Neutrophil (primary cell): Measurements from ENCODE around the gene UQCRC2.

Experiments
- H3K27ac ChIP-seq: fragments of 200-600 bp; sonication (generic); 2 replicates; pipeline ENCODE4 v1.5.1; 2016; ENCODE audit warnings: mild to moderate bottlenecking, moderate library complexity
- H3K27me3 ChIP-seq: fragments of 200-600 bp; sonication (generic); 2 replicates; pipeline ENCODE4 v1.6.0; 2016; ENCODE audit warnings: mild to moderate bottlenecking
- H3K36me3 ChIP-seq: fragments of 200-600 bp; sonication (generic); 2 replicates; pipeline ENCODE4 v1.5.1; 2017
- H3K4me1 ChIP-seq, 2 experiments: fragments of 200-600 bp in 1 of 2; sonication (generic) in 1 of 2; 1 replicate in 1 of 2; 2 replicates in 1 of 2; pipeline versions ENCODE4 v1.5.1 to v1.6.1; 2013 to 2016; ENCODE audit warnings: low read depth in 1 of 2, low read length in 1 of 2, mild to moderate bottlenecking in 1 of 2, moderate library complexity in 1 of 2; ENCODE audit not compliant: control insufficient read depth in 1 of 2, insufficient read depth in 1 of 2
- H3K4me3 ChIP-seq, 2 experiments: fragments of 200-600 bp in 1 of 2; sonication (generic) in 1 of 2; 1 replicate in 1 of 2; 2 replicates in 1 of 2; pipeline ENCODE4 v1.5.1; 2013 to 2016; ENCODE audit warnings: low read depth in 1 of 2, low read length in 1 of 2, mild to moderate bottlenecking in 1 of 2, moderate library complexity in 1 of 2
- H3K9me3 ChIP-seq: fragments of 200-600 bp; sonication (generic); 2 replicates; pipeline ENCODE4 v1.5.1; 2016
- CTCF ChIP-seq: fragments of 200-600 bp; sonication (generic); IDR thresholded peaks from 2 replicates; pipeline ENCODE4 v1.5.1; 2016; ENCODE audit warnings: antibody characterized with exemption

Gene UQCRC2

GRCh38 chr16:22027633-22028032, 74.5 kb downstream of the UQCRC2 start:
- H3K27ac ChIP-seq = no peak overlapping the region
- no peaks in the 10 kb centered on the region for H3K36me3 ChIP-seq
- H3K4me3 ChIP-seq = no peak overlapping the region
- no peak for TF ChIP-seq CTCF
- no peaks in the 10 kb centered on the region for H3K27me3 ChIP-seq
- H3K9me3 ChIP-seq = no peaks in the 10 kb centered on the region
- no peaks in the 10 kb centered on the region for H3K4me1 ChIP-seq

GRCh38 chr16:22029632-22030031, 76.5 kb downstream of the UQCRC2 start:
- Histone ChIP-seq H3K9me3 (no peaks in the 10 kb centered on the region), H3K4me1 (no peaks in the 10 kb centered on the region), H3K27ac (no peak overlapping the region), H3K4me3 (no peak overlapping the region), H3K27me3 (no peaks in the 10 kb centered on the region), H3K36me3 (no peaks in the 10 kb centered on the region)
- TF ChIP-seq CTCF = no peak

GRCh38 chr16:22030087-22030812, 77.1 kb downstream of the UQCRC2 start:
- TF ChIP-seq CTCF = no peak
- H3K27ac ChIP-seq = no peak overlapping the region

GRCh38 chr16:22031483-22032083, 78.4 kb downstream of the UQCRC2 start:
- H3K4me1 ChIP-seq = no peaks in the 10 kb centered on the region
- no peak overlapping the region for H3K27ac ChIP-seq
- no peaks in the 10 kb centered on the region for H3K27me3 ChIP-seq
- no peak overlapping the region for H3K4me3 ChIP-seq
- H3K36me3 ChIP-seq = peaks cover 5% of the 10 kb centered on the region
- TF ChIP-seq CTCF = no peak
- no peaks in the 10 kb centered on the region for H3K9me3 ChIP-seq

More at GRCh38 chr16:22030087-22030812, 77.1 kb downstream of the UQCRC2 start:
- Histone ChIP-seq H3K27me3 (no peaks in the 10 kb centered on the region), H3K4me3 (no peak overlapping the region), H3K4me1 (no peaks in the 10 kb centered on the region), H3K9me3 (no peaks in the 10 kb centered on the region), H3K36me3 (no peaks in the 10 kb centered on the region)
